Activated CD8-positive, alpha-beta memory T cell treated with anti-CD3 and anti-CD28 coated beads, Interleukin-2, amount 50 U/mL, for 24 hours (primary cell): Measurements from ENCODE around the gene LRRC42.

Experiments
- DNase-seq: peaks from one replicate; pipeline ENCODE4 v3.0.0-alpha.2; 2020; ENCODE audit errors: extremely low read depth

Gene LRRC42

DNA sequence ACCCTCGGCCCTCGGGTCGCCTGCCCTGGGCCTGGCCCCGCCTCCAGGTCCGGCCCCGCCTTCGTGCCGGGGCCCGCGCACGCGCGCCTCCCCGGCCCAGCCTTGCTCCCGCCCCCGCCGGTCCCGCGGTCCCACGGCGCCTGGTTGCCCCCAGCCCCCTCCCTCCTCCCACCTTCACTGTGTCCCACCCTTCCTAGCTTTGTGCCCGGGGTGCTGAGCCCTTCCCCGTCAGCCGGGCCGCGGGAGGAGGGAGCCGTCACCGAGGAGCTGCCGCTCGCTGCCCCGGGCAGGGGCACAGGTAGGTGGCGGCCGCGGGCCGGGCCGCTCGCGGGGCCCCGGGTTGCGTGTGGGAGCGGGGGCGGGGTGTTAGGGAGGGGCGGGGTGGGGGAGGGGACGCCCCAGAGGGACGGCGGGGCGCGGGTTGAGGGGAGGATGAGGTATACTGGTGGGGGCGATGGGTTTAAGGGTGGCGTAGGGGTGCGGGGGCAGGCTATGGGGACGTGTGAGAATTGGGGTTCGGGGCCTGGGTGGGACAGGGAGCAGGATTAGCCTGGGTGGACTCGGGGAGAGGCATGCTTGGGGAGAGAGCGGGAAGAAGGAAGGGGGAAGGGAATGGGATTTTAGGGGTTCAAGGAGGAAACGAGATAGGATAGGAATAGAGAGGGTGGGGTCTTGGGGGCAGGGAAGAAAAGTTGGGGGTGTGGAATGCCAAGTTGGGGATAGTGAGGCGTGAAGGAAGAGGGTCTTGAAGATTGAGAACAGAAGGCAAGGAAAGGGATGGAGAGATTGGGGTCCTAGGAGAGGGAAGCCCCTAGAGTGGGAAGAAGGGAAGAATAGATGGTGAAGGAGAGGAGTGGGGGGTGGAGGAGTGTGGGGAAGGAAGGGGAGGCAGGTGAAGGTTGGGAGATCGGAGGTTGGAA lies at the start of gene LRRC42:
Gene LRRC42 (plus strand): TSS at position 99 of the 920 bp plus-strand sequence. CDS start 5,650 bp downstream, outside the sequence.
- no peak for DNase-seq

- no peak for DNase-seq
These were observed 49.4 kb upstream of the LRRC42 start for GRCh38 chr1:53896635-53897229.

- DNase-seq, result no peak
These were observed 46.9 kb upstream of the LRRC42 start for GRCh38 chr1:53899206-53899628.

DNA sequence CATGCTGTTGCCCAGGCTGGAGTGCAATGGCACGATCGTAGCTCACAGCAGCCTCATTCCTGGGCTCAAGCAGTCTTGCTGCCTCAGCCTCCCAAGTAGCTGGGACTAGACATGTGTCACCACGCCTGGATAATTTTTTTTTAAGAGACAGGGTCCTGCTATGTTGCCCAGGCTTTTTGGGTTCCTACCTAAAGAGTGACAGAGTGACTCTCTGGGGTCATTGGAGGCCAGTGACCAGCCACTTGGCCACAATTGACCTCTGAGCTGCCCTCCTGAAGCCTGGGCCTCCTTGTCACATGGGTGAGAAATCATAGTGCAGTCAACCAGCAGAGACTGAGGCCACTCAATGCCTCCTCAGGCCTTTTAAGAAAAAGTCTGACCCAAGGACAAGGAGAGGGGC lies 46.4 kb upstream of the LRRC42 start:
- no peak for DNase-seq

GRCh38 chr1:53902235-53903138 lies 43.7 kb upstream of the LRRC42 start:
- DNase-seq, result no peak

GRCh38 chr1:53905509-53905908 lies 40.6 kb upstream of the LRRC42 start:
- no peak for DNase-seq

GRCh38 chr1:53906121-53906520 lies 40.0 kb upstream of the LRRC42 start:
- no peak for DNase-seq

DNA sequence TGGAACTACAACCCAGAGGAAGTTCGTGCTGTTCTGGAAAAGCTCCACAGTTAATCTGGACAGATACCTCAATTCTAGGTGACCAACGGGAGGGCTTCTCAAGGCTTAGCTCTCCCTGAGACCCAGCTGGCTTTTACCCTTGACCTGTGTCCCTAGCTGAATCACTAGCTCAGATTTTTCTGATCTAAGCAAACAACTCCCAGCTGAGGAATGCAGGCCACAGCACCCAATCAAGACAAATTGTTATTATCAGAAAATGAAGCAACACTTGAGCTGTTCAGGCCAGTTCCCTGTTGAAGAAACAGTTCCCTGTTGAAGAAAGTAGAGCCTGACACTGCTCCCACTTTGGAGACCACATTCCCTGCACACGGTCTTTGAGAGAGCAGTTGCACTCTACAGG lies 36.2 kb upstream of the LRRC42 start:
- DNase-seq, result no peak

GRCh38 chr1:53911442-53911841 lies 34.7 kb upstream of the LRRC42 start:
- DNase-seq, result no peak

- DNase-seq, result no peak
These were observed 32.7 kb upstream of the LRRC42 start for GRCh38 chr1:53913352-53914033.

GRCh38 chr1:53918343-53918742 lies 27.8 kb upstream of the LRRC42 start:
- no peak for DNase-seq

DNA sequence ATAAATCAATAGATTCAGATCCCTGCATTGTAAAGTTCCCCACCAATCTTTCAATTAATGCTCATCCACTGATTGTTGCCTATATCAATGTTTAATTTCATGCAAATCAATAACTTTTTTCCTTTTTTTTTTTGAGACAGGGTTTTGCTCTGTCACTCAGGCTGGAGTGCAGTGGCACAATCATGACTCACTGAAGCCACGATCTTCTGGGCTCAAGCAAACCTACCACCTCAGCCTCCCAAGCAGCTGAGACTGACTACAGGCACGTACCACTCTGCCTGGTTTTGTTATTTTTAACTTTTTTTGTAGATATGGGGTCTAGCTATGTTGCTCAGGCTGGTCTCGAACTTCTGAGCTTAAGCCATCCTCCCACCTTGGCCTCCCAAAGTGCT lies 26.5 kb upstream of the LRRC42 start:
- DNase-seq, result no peak

GRCh38 chr1:53927376-53927881 lies 18.7 kb upstream of the LRRC42 start:
- no peak for DNase-seq

- DNase-seq, result no peak
These were observed 16.7 kb upstream of the LRRC42 start for GRCh38 chr1:53929246-53929960.

GRCh38 chr1:53930932-53931331 lies 15.2 kb upstream of the LRRC42 start:
- no peak for DNase-seq

DNA sequence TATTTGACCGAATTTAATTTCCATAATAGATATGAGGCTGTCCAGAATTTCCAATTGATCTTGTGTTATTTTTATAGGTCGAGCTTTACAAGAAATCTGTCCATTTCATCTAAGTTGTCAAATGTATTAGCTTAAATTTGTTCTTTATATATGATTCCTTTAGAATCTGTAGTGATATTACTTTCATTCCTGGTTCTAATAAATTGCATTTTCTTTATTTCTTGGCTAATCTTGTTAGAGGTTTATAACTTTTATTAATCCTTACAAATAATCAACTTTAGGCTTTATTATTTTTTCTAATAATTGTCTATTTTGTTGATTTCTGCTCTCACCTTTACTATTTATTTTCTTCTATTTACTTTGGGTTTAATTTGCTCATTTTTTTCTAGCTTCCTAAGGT lies 14.6 kb upstream of the LRRC42 start:
- no peak for DNase-seq

GRCh38 chr1:53934170-53934765 lies 11.9 kb upstream of the LRRC42 start:
- DNase-seq, result no peak

- no peak for DNase-seq
These were observed 9.7 kb upstream of the LRRC42 start for GRCh38 chr1:53936430-53936829.

DNA sequence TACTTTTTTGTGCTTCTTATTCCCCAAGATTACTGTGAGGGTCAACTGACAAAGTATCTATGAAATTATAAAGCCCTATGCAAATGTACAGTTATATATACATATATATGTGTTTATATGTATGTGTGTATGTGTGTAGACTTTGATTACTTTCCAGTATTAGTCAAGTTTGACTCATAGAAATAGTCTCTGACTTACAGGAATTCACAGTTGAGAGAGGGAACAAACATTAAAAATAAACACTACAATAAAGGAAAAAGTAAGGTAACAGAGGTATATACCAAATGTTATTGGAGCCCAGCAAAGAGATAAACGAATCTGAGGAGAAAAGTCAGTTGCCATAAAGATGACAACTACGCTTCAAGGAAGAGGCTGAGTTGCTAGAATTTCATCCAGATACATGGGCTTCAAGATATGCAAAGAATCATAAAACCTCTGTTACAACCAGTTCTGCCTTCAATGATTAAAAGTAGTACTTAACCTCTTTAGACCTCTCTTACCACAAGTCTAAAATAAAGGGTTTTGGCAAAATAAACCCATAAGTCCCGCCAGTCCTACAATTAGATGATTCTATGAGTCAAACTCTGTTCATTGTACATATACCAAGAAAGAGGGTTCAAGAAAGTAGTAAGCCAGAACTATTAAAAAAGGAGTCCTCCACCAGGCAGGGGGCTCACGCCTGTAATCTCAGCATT lies 7.9 kb upstream of the LRRC42 start:
- no peak for DNase-seq
